HEK293T (cell line): ENCODE data around the gene HTRA3.

Experiments
- CTCF ChIA-PET: fragments of 350-600 bp; formaldehyde crosslinking; extraction: SDS; loops from one replicate; lab custom pipeline; 2021; ENCODE audit warnings: antibody characterized with exemption, inconsistent platforms; lab: Yijun Ruan, JAX
- POLR2A ChIA-PET: fragments of 350-600 bp; formaldehyde crosslinking; extraction: SDS; loops from one replicate; lab custom pipeline; 2020; ENCODE audit warnings: antibody characterized with exemption, inconsistent platforms; lab: Yijun Ruan, JAX
- DNase-seq: peaks from one replicate; pipeline ENCODE4 v3.0.0; 2012; ENCODE audit warnings: mixed read lengths; ENCODE audit errors: extremely low spot score
- ARNT ChIP-seq: fragments of 450-650 bp; IDR thresholded peaks from 2 replicates; pipeline ENCODE4 v1.6.1; 2017; ENCODE audit warnings: mild to moderate bottlenecking
- BHLHE40 ChIP-seq: fragments of 450-650 bp; IDR thresholded peaks from 2 replicates; pipeline ENCODE4 v1.6.1; 2016; ENCODE audit warnings: mild to moderate bottlenecking, moderate library complexity, borderline replicate concordance
- CTBP1 ChIP-seq: fragments of 450-650 bp; IDR thresholded peaks from 2 replicates; pipeline ENCODE4 v1.6.1; 2016; ENCODE audit warnings: borderline replicate concordance
- ELF4 ChIP-seq: fragments of 450-650 bp; IDR thresholded peaks from 2 replicates; pipeline ENCODE4 v1.6.1; 2017; ENCODE audit warnings: antibody characterized with exemption
- FOXA1 ChIP-seq: fragments of 450-650 bp; IDR thresholded peaks from 2 replicates; pipeline ENCODE4 v1.6.1; 2016; ENCODE audit warnings: mild to moderate bottlenecking
- FOXK2 ChIP-seq: fragments of 450-650 bp; IDR thresholded peaks from 2 replicates; pipeline ENCODE4 v1.6.1; 2016; ENCODE audit warnings: mild to moderate bottlenecking
- FOXM1 ChIP-seq: fragments of 450-650 bp; IDR thresholded peaks from 2 replicates; pipeline ENCODE4 v1.6.1; 2017; ENCODE audit warnings: mild to moderate bottlenecking, borderline replicate concordance
- HDGF ChIP-seq: fragments of 450-650 bp; IDR thresholded peaks from 2 replicates; pipeline ENCODE4 v1.6.1; 2017; ENCODE audit warnings: antibody characterized with exemption, borderline replicate concordance
- L3MBTL2 ChIP-seq: fragments of 450-650 bp; conservative IDR thresholded peaks from 2 replicates; pipeline ENCODE4 v1.6.1; 2016; ENCODE audit warnings: mild to moderate bottlenecking
- LEF1 ChIP-seq: fragments of 450-650 bp; IDR thresholded peaks from 2 replicates; pipeline ENCODE4 v1.6.1; 2017; ENCODE audit warnings: mild to moderate bottlenecking, borderline replicate concordance
- NFRKB ChIP-seq: fragments of 450-650 bp; IDR thresholded peaks from 2 replicates; pipeline ENCODE4 v1.6.1; 2016; ENCODE audit warnings: mild to moderate bottlenecking, moderate library complexity
- PKNOX1 ChIP-seq: fragments of 450-650 bp; IDR thresholded peaks from 2 replicates; pipeline ENCODE4 v1.6.1; 2016
- SP1 ChIP-seq: fragments of 450-650 bp; IDR thresholded peaks from 2 replicates; pipeline ENCODE4 v1.6.1; 2017
- SUZ12 ChIP-seq: fragments of 450-650 bp; IDR thresholded peaks from 2 replicates; pipeline ENCODE4 v1.6.1; 2016; ENCODE audit warnings: mild to moderate bottlenecking
- TARDBP ChIP-seq: fragments of 450-650 bp; IDR thresholded peaks from 2 replicates; pipeline ENCODE4 v1.6.1; 2016
- ZNF384 ChIP-seq: fragments of 450-650 bp; IDR thresholded peaks from 2 replicates; pipeline ENCODE4 v1.6.1; 2016

HTRA3 gene

GRCh38 chr4:8319731-8320385 lies 50.3 kb downstream of the HTRA3 start:
- ChIA-PET CTCF (interaction anchor here (0.5 to 1.1 kb wide), 3 partner anchors 19 to 147 kb away, joined by 3 to 7 read pairs (median 4); no protein-coding TSS in a partner anchor), POLR2A (no interaction called here)
- no peak for DNase-seq
- TF ChIP-seq ARNT = no peak
- TF ChIP-seq PKNOX1 = no peak
- TF ChIP-seq BHLHE40 = no peak
- TF ChIP-seq CTBP1 = no peak
- TF ChIP-seq FOXM1 = no peak
- no peak for TF ChIP-seq SUZ12
- no peak for TF ChIP-seq LEF1
- TF ChIP-seq TARDBP = no peak
- TF ChIP-seq NFRKB = no peak
- TF ChIP-seq FOXA1 = no peak
- no peak for TF ChIP-seq FOXK2
- TF ChIP-seq L3MBTL2 = no peak

- TF ChIP-seq PKNOX1 (no peak), ZNF384 (no peak), FOXM1 (no peak), ELF4 (no peak), L3MBTL2 (no peak)
- CTCF ChIA-PET = interaction anchor here (0.5 to 1.1 kb wide), 3 partner anchors 19 to 147 kb away, joined by 3 to 7 read pairs (median 4); no protein-coding TSS in a partner anchor
- DNase-seq = no peak
- POLR2A ChIA-PET = no interaction called here
Measured at GRCh38 chr4:8320386-8320750, 50.8 kb downstream of the HTRA3 start.

DNA sequence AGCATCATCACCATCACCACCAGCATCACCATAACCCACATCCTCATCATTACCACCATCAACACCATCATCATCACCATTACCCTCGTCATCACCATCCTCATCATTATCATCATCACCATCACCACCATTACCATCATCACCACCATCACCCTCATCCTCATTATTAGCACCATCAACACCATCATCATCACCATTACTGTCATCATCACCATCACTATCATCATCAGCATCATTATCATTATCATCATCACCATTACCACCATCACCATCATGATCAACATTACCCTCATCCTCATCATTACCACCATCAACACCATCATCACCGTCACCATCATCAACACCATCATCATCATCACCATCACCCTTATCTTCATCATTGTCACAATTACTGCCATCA lies 51.7 kb downstream of the HTRA3 start:
- POLR2A ChIA-PET = no interaction called here
- DNase-seq = no peak
- CTCF ChIA-PET = no interaction called here
- no peak for TF ChIP-seq HDGF
- TF ChIP-seq TARDBP = 0 out of 2 replicates have a peak, but pooled peaks have one; percentile 23
- TF ChIP-seq CTBP1 = peak; percentile 52; the same call in 1 of the 2 replicates

DNA sequence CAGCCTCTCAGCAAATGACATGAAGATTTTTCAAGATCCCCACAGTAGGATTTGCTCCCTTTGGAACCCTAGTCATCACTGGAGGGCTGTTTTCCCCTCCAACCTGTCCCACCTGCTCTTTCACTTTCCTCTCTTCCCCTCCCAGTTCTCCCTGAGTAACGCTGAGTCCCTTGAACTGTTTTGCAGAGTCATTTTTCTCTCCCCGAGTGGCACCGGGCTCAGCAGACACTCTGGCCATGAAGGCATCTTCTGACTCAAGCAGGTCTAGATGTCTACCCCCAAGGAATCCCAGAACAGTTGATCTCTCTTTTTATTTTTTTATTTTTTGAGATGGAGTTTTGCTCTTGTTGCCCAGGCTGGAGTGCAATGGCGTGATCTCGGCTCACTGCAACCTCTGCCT lies 52.2 kb downstream of the HTRA3 start:
- ChIA-PET CTCF (no interaction called here), POLR2A (no interaction called here)
- TF ChIP-seq L3MBTL2 (no peak), NFRKB (no peak), PKNOX1 (no peak), ZNF384 (no peak), BHLHE40 (no peak)
- DNase-seq = no peak

DNA sequence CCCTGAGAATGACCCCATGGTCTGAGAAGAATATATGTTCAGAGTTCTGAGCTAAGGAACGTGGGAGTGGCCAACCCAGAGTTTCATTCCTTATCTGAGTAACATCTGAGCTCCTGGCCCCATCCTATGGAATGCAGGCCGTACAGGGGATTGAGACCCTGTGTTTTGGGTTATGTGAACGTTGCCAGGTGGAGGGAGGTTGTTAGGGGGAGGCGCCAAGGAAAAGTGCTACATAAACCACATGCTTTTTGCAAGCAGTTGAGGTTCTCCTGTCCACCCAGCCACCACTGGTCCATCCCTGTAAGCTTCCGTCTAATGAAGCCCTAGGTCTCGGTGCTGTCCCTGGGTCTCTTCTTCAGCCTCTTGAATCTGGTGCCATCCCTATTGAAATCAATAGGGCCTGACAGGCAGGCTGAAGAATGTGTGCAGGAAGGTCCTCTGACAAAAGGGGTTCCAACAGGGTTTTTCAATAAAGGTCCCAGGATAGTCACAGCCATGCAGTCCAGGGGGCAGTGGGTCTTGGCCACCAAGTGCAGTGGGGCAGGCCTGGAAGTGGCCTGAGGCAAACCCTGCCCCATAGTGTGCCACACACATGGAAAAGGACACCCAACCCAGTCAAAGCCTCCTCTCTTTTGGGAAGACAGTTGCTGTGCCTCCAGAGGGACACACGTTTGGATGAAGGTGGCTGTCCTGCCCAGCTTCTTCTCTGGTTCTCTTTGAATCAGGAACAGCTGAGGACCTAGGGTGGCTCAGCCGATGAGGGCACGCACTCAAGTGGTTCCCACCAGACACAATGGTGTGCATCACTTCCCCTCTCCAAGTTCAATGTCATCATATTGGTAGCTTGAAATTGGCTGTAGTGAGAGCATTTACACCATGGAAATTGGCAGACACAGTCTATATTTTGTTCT lies 53.5 kb downstream of the HTRA3 start:
- no peak for DNase-seq
- no peak for TF ChIP-seq FOXA1
- TF ChIP-seq L3MBTL2 = no peak
- no peak for TF ChIP-seq ARNT
- no peak for TF ChIP-seq LEF1
- TF ChIP-seq FOXK2 = no peak
- no peak for TF ChIP-seq FOXM1
- no peak for TF ChIP-seq ELF4
- TF ChIP-seq SUZ12 = no peak
- no peak for TF ChIP-seq SP1
- TF ChIP-seq CTBP1 = no peak
- TF ChIP-seq BHLHE40 = no peak
- no peak for TF ChIP-seq ZNF384
- TF ChIP-seq HDGF = no peak
- TF ChIP-seq PKNOX1 = no peak
- no peak for TF ChIP-seq TARDBP
- TF ChIP-seq NFRKB = no peak
- ChIA-PET CTCF (interaction anchor here (0.7 kb wide), 1 partner anchor 158 kb away, joined by 3 read pairs; no protein-coding TSS in a partner anchor), POLR2A (no interaction called here)
